Activated CD4-positive, alpha-beta T cell treated with anti-CD3 and anti-CD28 coated beads, Interleukin-2, amount 10 ng/mL, durations not matched to agents 24 days and 14 days (primary cell): ENCODE data around the gene ADCY5. TPM values are rescaled to one million over a fixed set of nuclear protein-coding genes. Genes with fewer than 3 reads are reported as not detected.

Source experiments
- total RNA-seq: library from RNA; stranded (reverse); gene quantifications from 2 replicates; pipeline ENCODE4 v1.2.3, GENCODE V29; 2022

Gene ADCY5
- total RNA-seq, 1 donor from 2014 or later, result not detected

Other genes with a start within 250 kb of the ADCY5 start
- gene SEC22A, start 247.1 kb downstream of the ADCY5 start, total RNA-seq, result 16.3 and 18.7 TPM in 2 replicates
- 28.4 and 31.8 TPM in 2 replicates for gene HACD2, start 136.0 kb upstream of the ADCY5 start, total RNA-seq